Heart right ventricle (tissue), 16 donors: ENCODE measurements around the gene IDH3G. TPM values are rescaled to one million over a fixed set of nuclear protein-coding genes. Genes with fewer than 3 reads are reported as not detected.

Experiments used
- ATAC-seq, 8 donors: fragments of 200-7000 bp; cut with Tn5 transposase; one replicate each; pipeline ENCODE4 v1.9.1; 2020; ENCODE audit warnings: mild to moderate bottlenecking in 8 of 8, moderate library complexity in 8 of 8, moderate number of reproducible peaks in 1 of 8
- DNase-seq, 2 donors: peaks; one replicate each; pipeline ENCODE4 v3.0.0-alpha.2; 2020
- H3K27ac ChIP-seq, 10 donors: fragments of 200-600 bp; sonication (generic) in 2 of 10; one replicate each; pipeline versions ENCODE4 v1.5.0 to v1.8.0; 2020 to 2022; ENCODE audit warnings: mild to moderate bottlenecking in 3 of 10
- H3K27me3 ChIP-seq, 7 donors: fragments of 200-600 bp; one replicate each; pipeline ENCODE4 v1.8.0; 2021 to 2022; ENCODE audit warnings: mild to moderate bottlenecking in 2 of 7
- H3K36me3 ChIP-seq, 9 donors: fragments of 200-600 bp; sonication (generic) in 1 of 9; one replicate each; pipeline versions ENCODE4 v1.5.0 to v1.8.0; 2020 to 2022; ENCODE audit warnings: mild to moderate bottlenecking in 2 of 9
- H3K4me1 ChIP-seq, 9 donors: fragments of 200-600 bp; sonication (generic) in 1 of 9; one replicate each; pipeline versions ENCODE4 v1.5.0 to v1.8.0; 2020 to 2022; ENCODE audit warnings: mild to moderate bottlenecking in 4 of 9
- H3K4me3 ChIP-seq, 10 donors: fragments of 200-600 bp; sonication (generic) in 2 of 10; one replicate each; pipeline versions ENCODE4 v1.5.0 to v1.8.0; 2020 to 2022; ENCODE audit warnings: mild to moderate bottlenecking in 7 of 10, moderate library complexity in 2 of 10
- H3K9me3 ChIP-seq, 11 donors: fragments of 200-600 bp in 10 of 11; sonication (generic) in 2 of 11; one replicate each; pipeline versions ENCODE4 v1.5.0 to v1.8.0; 2013 to 2022; ENCODE audit warnings: mild to moderate bottlenecking in 2 of 11, control low read depth in 1 of 11, moderate library complexity in 1 of 11
- WGBS, 2 donors: extraction: QIAGEN DNeasy Blood & Tissue Kit; methylation state at CpG; one replicate each; pipeline ENCODE4 v1.1.7; 2013; ENCODE audit warnings: inconsistent platforms in 1 of 2; 5-methylcytosine and 5-hydroxymethylcytosine counted together
- intact Hi-C, 10 donors: fragments of 100-400 bp; cut with DNase I; formaldehyde crosslinking; loops; one replicate each; pipeline versions ENCODE4 v1.11.1 to v1.14.2; 2022
- polyA plus RNA-seq, 2 donors: library from polyadenylated mRNA; stranded (reverse); fragments of 200-250 nt; gene quantifications; one replicate each; pipeline ENCODE4 v1.2.3, GENCODE V29; 2013
- total RNA-seq, 10 donors: library from RNA; stranded (reverse); fragmentation: NEBNext Ultra II Directional in 3 of 10; extraction: Animal tissue kit (Norgen Biotek cat#: 25700) in 3 of 10; gene quantifications; one replicate each; pipeline versions ENCODE4 v1.2.1 to v1.2.4, GENCODE V29; 2021 to 2023
- TF ChIP-seq, protein P1 (sequence below), 9 donors: fragments of 200-600 bp; sonication (generic) in 2 of 9; IDR thresholded peaks; one replicate each; pipeline versions ENCODE4 v1.5.0 to v1.8.0; 2021 to 2022; ENCODE audit warnings: antibody characterized with exemption in 9 of 9, mild to moderate bottlenecking in 5 of 9, moderate library complexity in 1 of 9
- donor health status: Arrhythmogenic right ventricular cardiomyopathy.
- donor health status: ischemic (EF 13 %, LVEDD 7.1; RV severe dilation, severe dysfunction).
- donor health status: healthy with polysubstance abuse.
- donor health status: DM: no; HTN: yes; CAD: no.
- donor health status: DM: no; HTN: no; CAD: no.
- donor health status: ischemic (EF 25% LVEDD 6.9; RV normal size, moderate dysfunction).
- donor health status: ischemic (EF 25% LVEDD 5.7; RV mildly dilated, moderate dysfunction).
- donor health status: healthy.
- donor health status: DM: yes; HTN: yes; CAD: no.
- donor health status: Ischemic cardiomyopathy.
- donor health status: ischemic (EF 35%, LVEDD 5.7; RV mildly dilated, moderate dysfunction).
- donor health status: nonischemic (EF 11% LVEDD 7.7; RV severe dilation, severe dysfunction).
- donor health status: DM: yes; HTN: yes; CAD: no.
- donor health status: PGD.
- donor health status: ischemic (EF 29% LVEDD 5.4; RV normal size, mild dysfunction).
- donor health status: nonischemic (EF 23%, LVEDD 6.1; RV moderate dilation, normal function).

IDH3G gene
- total and polyA plus RNA-seq, 12 donors = 58.7 to 97.2 (median 74.5) TPM

DNA sequence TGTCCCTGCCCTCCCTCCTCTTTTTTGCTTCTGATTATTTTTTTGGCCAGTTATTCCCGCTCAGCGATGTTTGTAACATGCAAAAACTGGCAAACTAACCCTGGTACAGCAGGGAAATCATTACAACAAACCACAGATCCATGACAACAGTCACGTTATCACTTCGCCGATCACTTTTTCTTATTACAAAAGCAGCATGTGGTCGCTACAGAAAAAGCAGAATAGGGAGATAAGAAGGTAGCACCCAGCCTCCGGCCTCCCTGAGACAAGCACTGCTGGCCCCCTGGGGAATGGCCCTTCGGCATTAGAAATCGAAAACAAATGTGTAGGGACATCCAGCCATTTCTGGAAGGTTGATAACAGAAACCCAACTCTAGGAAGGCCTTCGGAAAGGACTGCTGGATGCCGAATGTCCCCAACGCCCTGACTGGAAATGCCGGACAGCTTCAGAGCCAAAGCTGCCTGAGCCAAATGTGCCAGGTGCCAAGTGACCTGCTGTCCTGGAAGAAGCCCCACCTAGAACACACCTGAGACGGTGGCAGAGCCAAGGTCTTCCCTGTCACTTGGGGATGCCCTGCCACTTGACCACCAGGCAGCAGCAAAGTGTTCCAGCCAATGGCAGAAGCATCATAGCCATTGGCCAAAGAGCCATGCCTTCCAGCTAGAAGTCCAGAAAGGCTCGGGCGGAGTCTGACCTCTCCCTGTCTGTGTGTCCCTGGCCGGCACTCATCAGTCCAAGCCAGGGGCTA is 2.9 kb downstream of the IDH3G start:
- H3K9me3 ChIP-seq = peaks cover 0 to 13% (median 0%) of the 10 kb centered on the region in 11 donors
- ATAC-seq (no peak), DNase-seq (no peak)
- intact Hi-C loops = loop anchor here in 4 of 10 donors (10.0 kb wide), 2 partner anchors 134 to 154 kb away; partner anchors contain the start of genes ARHGAP4 (in 3 of the 4) and RENBP (in 1 of the 4)
- H3K36me3 ChIP-seq = peaks cover 0 to 47% (median 0%) of the 10 kb centered on the region in 9 donors
- no peaks in the 10 kb centered on the region for H3K27me3 ChIP-seq
- peaks cover 0 to 41% (median 24%) of the 10 kb centered on the region in 9 donors for H3K4me1 ChIP-seq
- H3K27ac ChIP-seq = no peak overlapping the region
- TF ChIP-seq, protein P1, sequence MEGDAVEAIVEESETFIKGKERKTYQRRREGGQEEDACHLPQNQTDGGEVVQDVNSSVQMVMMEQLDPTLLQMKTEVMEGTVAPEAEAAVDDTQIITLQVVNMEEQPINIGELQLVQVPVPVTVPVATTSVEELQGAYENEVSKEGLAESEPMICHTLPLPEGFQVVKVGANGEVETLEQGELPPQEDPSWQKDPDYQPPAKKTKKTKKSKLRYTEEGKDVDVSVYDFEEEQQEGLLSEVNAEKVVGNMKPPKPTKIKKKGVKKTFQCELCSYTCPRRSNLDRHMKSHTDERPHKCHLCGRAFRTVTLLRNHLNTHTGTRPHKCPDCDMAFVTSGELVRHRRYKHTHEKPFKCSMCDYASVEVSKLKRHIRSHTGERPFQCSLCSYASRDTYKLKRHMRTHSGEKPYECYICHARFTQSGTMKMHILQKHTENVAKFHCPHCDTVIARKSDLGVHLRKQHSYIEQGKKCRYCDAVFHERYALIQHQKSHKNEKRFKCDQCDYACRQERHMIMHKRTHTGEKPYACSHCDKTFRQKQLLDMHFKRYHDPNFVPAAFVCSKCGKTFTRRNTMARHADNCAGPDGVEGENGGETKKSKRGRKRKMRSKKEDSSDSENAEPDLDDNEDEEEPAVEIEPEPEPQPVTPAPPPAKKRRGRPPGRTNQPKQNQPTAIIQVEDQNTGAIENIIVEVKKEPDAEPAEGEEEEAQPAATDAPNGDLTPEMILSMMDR (IDR thresholded peaks at IDR 0.05) = no peak
- H3K4me3 ChIP-seq = no peak overlapping the region
- 77 to 82% methylated on average over 17 of the region's 17 CpGs for WGBS, 2 donors

DNA sequence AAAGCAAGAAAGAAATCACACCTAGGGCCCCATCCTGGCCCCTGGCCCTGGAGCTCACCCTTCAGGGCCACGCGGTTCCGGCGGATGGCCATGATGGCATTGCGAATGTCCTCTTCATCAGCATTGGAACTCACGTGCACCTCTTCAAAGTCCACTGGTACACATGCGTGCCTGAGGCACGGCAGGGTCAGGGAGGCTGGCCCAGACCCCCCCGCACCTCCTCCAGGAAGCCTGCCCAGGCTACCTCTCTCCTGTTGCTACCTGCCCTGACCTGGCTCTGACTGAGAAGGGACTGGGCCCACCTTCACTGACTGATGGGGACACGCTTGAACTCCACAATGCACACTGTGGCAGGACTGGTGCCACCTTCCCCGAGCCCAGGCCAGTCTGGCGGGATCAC is 4.5 kb downstream of the IDH3G start:
- no peak overlapping the region for H3K4me3 ChIP-seq
- H3K4me1 ChIP-seq = peaks cover 0 to 28% (median 16%) of the 10 kb centered on the region in 9 donors
- H3K9me3 ChIP-seq = peaks cover 0 to 9% (median 0%) of the 10 kb centered on the region in 11 donors
- intact Hi-C loops = loop anchor here in 4 of 10 donors (10.0 kb wide), 2 partner anchors 135 to 155 kb away; partner anchors contain the start of genes ARHGAP4 (in 3 of the 4) and RENBP (in 1 of the 4)
- H3K36me3 ChIP-seq = peaks cover 0 to 59% (median 0%) of the 10 kb centered on the region in 9 donors
- no peaks in the 10 kb centered on the region for H3K27me3 ChIP-seq
- ATAC-seq (no peak), DNase-seq (no peak)
- TF ChIP-seq, protein P1 (IDR thresholded peaks at IDR 0.05) = no peak
- WGBS, 2 donors = 94 to 96% methylated on average over 12 of the region's 12 CpGs
- no peak overlapping the region for H3K27ac ChIP-seq

DNA sequence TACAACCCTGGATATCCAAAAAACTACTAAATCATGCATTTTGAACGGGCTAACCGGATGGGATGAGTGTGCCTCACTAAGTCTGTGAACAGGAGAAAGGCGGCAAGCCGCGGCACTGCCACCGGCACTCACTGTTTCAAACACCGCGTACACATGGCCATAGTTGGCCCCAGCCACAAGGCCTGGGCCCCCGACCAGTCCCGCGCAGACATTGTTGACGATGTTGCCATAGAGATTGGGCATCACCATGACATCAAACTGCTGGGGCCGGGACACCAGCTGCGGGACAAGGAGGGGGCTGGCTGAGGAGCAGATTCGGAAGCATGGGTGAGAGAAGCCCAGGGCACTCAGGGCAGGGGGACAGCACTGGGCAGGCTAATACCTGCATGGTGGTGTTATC is 7.5 kb downstream of the IDH3G start:
- Histone ChIP-seq H3K36me3 (peaks cover 0 to 68% (median 0%) of the 10 kb centered on the region in 9 donors), H3K27me3 (peaks cover 0 to 11% (median 0%) of the 10 kb centered on the region in 7 donors), H3K9me3 (no peaks in the 10 kb centered on the region), H3K4me3 (no peak overlapping the region), H3K4me1 (peaks cover 0 to 17% (median 3%) of the 10 kb centered on the region in 9 donors), H3K27ac (no peak overlapping the region)
- WGBS, 2 donors = 80 to 82% methylated on average over 6 to 15 of the region's 15 CpGs
- TF ChIP-seq, protein P1 (IDR thresholded peaks at IDR 0.05) = no peak
- DNase-seq (no peak), ATAC-seq (no peak)
- intact Hi-C loops = no loop called here

DNA sequence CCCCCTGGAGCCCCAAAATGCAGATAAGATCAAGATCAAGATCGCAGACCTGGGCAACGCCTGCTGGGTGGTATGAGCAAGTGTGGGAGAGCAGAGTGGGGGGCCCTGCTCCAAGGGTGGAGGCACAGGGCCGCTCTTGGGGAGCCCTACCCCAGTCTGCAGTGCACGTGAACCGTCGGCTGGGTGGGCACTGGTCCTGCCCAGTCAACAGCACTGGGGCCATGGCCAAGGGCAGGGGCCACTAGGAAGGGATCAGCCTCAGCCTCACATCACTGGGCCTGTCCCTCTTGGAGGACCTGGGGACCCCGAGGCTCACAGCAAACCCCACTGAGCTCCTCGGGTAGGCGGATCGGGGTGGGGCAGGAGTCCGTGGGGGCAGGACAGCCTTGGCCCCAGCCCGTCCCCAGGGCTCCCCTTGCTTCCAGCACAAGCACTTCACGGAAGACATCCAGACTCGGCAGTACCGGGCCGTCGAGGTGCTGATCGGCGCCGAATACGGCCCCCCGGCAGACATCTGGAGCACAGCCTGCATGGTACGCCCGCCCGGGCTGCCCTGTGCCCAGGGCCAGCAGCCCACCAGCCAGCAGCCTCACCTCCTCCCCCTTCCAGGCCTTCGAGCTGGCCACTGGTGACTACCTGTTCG is 9.7 kb downstream of the IDH3G start:
- H3K4me1 ChIP-seq = peaks cover 0 to 31% (median 6%) of the 10 kb centered on the region in 9 donors
- no peak overlapping the region for H3K4me3 ChIP-seq
- no peak overlapping the region for H3K27ac ChIP-seq
- 91 to 93% methylated on average over 23 to 27 of the region's 27 CpGs for WGBS, 2 donors
- TF ChIP-seq, protein P1 (IDR thresholded peaks at IDR 0.05) = no peak
- ATAC-seq (no peak), DNase-seq (no peak)
- intact Hi-C loops = no loop called here
- peaks cover 0 to 24% (median 0%) of the 10 kb centered on the region in 7 donors for H3K27me3 ChIP-seq
- peaks cover 0 to 56% (median 0%) of the 10 kb centered on the region in 9 donors for H3K36me3 ChIP-seq
- H3K9me3 ChIP-seq = no peaks in the 10 kb centered on the region
